C4-2B (cell line): Measurements from ENCODE around the gene PNO1.
A peak's percentile ranks its signal among the peaks of the same experiment; 100 is the strongest.

ENCODE experiments used
- H3K27ac ChIP-seq: fragments of 450-650 bp; 2 replicates; pipeline ENCODE4 v1.5.1; 2017
- CTCF ChIP-seq: fragments of 450-650 bp; conservative IDR thresholded peaks from 2 replicates; pipeline ENCODE4 v1.5.1; 2017; ENCODE audit warnings: mild to moderate bottlenecking
- ZFX ChIP-seq: fragments of 450-650 bp; IDR thresholded peaks from 2 replicates; pipeline ENCODE4 v1.6.1; 2017

PNO1 gene

GRCh38 chr2:68185541-68186164 lies 28.0 kb downstream of the PNO1 start:
- H3K27ac ChIP-seq = no peak overlapping the region
- no peak for TF ChIP-seq ZFX
- peak; percentile 64 for TF ChIP-seq CTCF

- no peak for TF ChIP-seq CTCF
- no peak for TF ChIP-seq ZFX
- H3K27ac ChIP-seq = no peak overlapping the region
Observed at GRCh38 chr2:68187329-68187728, 29.6 kb downstream of the PNO1 start.

- no peak overlapping the region for H3K27ac ChIP-seq
Observed at GRCh38 chr2:68188831-68189230, 31.1 kb downstream of the PNO1 start.

GRCh38 chr2:68189991-68190784 lies 32.5 kb downstream of the PNO1 start:
- TF ChIP-seq ZFX (no peak), CTCF (no peak)
- no peak overlapping the region for H3K27ac ChIP-seq

More at GRCh38 chr2:68188831-68189230, 31.1 kb downstream of the PNO1 start:
- TF ChIP-seq CTCF = no peak
- TF ChIP-seq ZFX = no peak

GRCh38 chr2:68190991-68191731 lies 33.5 kb downstream of the PNO1 start:
- TF ChIP-seq ZFX (no peak), CTCF (no peak)
- H3K27ac ChIP-seq = no peak overlapping the region

GRCh38 chr2:68193144-68193543 lies 35.5 kb downstream of the PNO1 start:
- no peak overlapping the region for H3K27ac ChIP-seq

More at GRCh38 chr2:68193144-68193543, 35.5 kb downstream of the PNO1 start:
- TF ChIP-seq CTCF = no peak
- TF ChIP-seq ZFX = no peak
